ENCODE measurements around the gene TPRX2.
"Not testable (repeated sequence)": the region's sequence is repeated elsewhere in the genome, so short reads cannot be mapped to it uniquely, and the experiment has no call there.

TPRX2 gene

GRCh38 chr19:47860602-47861297 is 1.7 kb downstream of the TPRX2 start:
- no peak for DNase-seq (ENCODE audit: low read depth in 2 of 3, low spot score in 2 of 3)

DNA sequence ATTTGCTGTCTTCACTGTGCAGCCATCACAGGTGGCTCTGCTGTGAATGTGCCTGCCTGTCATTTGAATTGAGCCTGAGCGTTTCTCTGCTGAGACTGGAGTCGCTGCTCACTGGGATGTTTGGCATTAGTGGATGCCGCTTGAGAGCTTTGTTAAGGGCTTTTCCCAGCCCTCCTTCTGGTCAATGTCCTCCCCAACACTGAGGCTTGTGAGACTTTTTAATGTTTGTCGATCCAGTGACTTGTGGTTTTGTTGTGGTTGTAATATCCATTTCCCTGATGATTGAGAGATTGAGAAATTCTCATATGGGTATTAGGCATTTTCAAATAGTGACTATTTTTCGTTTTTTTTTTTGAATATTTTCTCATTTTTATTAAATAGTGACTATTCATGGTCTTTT is 2.6 kb downstream of the TPRX2 start:
- no peak for DNase-seq (ENCODE audit: low read depth in 2 of 3, low spot score in 2 of 3)

DNA sequence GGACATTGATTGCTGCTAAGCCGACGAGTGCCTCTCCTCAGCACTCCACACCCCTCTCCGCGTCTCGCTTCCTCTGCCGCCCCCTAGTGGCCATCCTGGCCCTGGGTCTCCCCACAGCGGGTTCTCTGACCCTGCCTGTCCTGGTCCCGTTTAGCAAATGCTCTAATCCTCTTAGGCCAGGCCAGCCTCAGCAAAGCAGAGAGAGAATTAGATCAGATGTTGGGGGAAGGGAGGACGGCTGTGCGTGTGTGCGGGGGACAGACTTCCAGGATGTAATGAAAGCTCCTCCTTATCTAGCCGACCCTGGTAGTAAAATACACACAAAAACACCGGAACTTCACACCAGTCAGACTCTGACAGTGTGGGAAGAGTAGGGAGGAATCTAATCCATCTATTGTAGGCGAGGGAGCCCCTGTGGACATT is 4.5 kb downstream of the TPRX2 start:
- DNase-seq (ENCODE audit: low read depth in 2 of 3, low spot score in 2 of 3) = peak; percentile 62 to 93 (median 86)

- DNase-seq (ENCODE audit: low read depth in 2 of 3, low spot score in 2 of 3) = no peak
Measured at GRCh38 chr19:47865166-47865565, 6.1 kb downstream of the TPRX2 start.

- DNase-seq (ENCODE audit: low read depth in 2 of 3, low spot score in 2 of 3) = no peak
Measured at GRCh38 chr19:47878906-47879305, 19.9 kb downstream of the TPRX2 start.

- not testable (repeated sequence) for DNase-seq (ENCODE audit: low read depth in 2 of 3, low spot score in 2 of 3)
Measured at GRCh38 chr19:47879385-47879784, 20.4 kb downstream of the TPRX2 start.

- DNase-seq (ENCODE audit: low read depth in 2 of 3, low spot score in 2 of 3) = no peak
Measured at GRCh38 chr19:47881757-47882156, 22.7 kb downstream of the TPRX2 start.

GRCh38 chr19:47882890-47883289 is 23.9 kb downstream of the TPRX2 start:
- no peak for DNase-seq (ENCODE audit: low read depth in 2 of 3, low spot score in 2 of 3)

DNA sequence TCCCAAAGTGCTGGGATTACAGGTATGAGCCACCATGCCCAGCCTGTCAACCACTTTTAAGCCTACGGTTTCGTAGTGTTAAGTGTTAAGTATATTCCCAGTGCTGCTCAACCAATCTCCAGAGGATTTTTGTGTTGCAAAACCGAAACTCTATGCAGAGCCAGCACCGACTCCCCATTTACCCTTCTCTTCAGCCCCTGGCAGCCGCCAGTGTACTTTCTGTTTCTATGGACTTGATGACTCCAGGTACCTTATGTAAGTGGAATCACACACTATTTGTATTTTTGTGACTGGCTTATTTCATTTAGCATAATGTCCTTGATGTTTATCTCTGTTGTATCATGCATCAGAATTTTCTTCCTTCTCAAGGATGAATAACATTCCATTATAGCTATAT is 26.0 kb downstream of the TPRX2 start:
- no peak for DNase-seq (ENCODE audit: low read depth in 2 of 3, low spot score in 2 of 3)

DNA sequence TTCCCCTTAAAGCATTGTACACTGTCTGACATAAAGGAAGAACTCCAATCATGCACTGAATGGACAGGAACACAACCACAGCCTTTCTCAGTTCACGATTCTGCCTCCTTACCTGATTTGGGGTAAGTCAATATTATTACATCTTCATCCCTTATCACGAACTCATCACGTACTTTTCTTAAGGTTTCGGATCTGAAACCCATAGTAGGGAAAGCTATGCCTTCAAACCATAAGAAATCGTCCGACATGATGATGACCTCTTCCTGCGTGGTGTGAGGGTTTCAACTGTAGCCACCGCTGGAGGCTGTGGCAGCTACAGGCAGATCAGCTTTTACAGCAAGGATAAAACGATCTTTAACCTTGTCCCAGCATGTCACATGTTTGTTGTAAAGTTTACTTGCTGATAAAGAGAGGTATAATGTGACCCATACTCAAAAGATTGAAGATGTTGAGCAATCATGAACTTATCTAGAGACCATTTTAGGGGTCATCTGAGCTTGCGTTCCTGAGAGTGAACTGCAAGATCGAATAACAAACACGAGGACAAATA is 27.1 kb downstream of the TPRX2 start, which contains the start of gene SULT2A1:
Gene SULT2A1, minus strand, starts transcription at position 306 of the 550 bp plus-strand sequence. Its CDS starts 58 bp downstream, at position 248.
- no peak for DNase-seq (ENCODE audit: low read depth in 2 of 3, low spot score in 2 of 3)

- no peak for DNase-seq (ENCODE audit: low read depth in 2 of 3, low spot score in 2 of 3)
Measured at GRCh38 chr19:47890865-47891621, 32.0 kb downstream of the TPRX2 start.

DNA sequence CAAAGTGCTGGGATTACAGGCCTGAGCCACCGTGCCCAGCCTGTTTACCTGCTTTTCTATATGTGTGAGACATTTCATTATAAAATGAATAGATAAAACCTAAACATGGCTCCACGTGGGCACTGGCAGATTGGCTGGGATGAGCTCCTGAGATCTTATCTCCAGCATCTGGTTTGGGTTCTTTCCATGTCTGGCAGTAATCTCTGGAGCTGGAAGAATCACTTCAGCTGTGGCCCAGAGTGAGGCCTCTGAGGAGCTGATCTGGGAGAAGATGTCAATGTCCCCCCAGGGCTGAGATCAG is 32.5 kb downstream of the TPRX2 start:
- no peak for DNase-seq (ENCODE audit: low read depth in 2 of 3, low spot score in 2 of 3)

- DNase-seq (ENCODE audit: low read depth in 2 of 3, low spot score in 2 of 3) = no peak
Measured at GRCh38 chr19:47891923-47892666, 33.1 kb downstream of the TPRX2 start.

DNA sequence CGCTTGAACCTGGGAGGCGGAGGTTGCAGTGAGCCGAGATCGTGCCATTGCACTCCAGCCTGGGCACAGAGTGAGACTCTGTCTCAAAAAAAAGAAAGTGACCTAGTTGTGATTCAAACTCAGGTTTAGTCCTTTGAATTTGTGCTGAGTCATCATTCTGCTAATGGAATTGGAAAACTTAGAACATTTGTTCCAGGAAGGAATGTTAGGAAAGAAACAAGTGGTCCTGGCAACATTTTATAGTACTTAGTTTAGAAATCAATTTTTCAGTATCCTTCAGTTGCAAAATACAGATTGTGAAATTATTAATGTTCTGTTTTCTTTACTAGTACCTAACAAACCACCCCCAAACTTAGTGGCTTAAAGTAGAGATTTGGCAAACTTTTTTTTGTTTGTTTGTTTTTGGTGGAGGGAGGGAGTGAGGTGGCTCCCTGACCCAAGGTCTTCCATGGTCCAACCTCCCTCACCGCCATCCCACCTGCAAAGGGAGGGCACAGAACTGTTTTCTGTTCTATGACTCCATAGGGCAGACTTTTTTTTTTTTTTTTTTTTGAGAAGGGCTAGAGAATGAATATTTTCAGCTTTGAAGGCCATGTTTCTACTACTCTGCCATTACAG is 36.2 kb downstream of the TPRX2 start:
- no peak for DNase-seq (ENCODE audit: low read depth in 2 of 3, low spot score in 2 of 3)

DNA sequence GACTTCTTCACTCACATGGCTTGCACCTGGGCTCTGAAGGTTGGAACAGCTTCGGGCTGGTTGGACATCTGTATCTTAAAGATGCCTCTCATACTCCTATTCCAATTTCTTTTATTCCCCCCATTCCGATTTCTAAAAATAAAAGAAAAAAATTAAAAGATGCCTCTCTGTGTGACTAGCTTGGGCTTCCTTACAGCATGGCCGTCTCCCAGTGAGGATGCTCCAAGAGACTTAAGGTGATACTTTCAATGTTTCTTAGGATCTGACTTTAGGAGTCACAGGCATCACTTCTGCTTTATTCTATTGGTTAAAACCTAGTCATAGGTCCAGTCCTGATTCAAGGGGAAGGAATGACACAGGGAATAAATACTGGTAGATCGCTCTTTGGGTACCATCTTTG is 37.0 kb downstream of the TPRX2 start:
- no peak for DNase-seq (ENCODE audit: low read depth in 2 of 3, low spot score in 2 of 3)

DNA sequence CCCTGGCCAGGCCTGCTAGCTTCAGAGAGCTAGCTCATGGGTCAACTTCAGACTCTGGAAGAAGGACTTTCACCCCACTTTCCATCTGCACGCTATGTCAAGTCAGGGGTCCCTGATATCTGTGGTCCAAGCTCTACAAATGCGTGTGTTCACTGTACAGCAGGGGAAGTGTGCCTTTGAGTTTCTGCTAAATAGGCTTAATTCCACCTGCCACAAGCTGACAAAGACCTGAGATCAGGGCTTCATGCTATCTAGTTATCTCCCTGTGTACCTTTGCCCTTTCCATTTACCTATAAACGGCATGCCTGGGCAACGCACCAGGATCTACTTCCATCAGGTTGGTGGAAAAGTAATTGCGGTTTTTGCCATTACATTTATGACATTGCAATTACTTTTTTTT is 37.7 kb downstream of the TPRX2 start:
- DNase-seq (ENCODE audit: low read depth in 2 of 3, low spot score in 2 of 3) = no peak

DNA sequence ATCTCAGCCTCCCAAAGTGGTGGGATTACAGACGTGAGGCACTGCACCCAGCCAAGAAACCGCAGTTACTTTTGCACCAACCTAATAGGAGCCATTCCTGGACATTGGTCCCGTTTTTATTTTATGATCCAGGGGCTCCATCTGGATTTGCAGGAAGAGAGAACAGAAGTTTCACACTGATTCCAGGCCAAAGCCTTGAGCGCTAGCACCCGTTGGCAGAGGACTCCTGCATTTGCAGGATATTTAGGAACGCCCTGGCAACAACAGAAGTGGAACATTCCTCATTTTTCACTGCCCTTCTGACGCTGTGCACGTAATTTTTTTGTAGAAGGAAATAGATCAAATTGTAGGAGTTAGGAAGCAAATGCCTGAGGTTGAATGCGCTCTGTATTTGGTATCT is 38.8 kb downstream of the TPRX2 start:
- DNase-seq (ENCODE audit: low read depth in 2 of 3, low spot score in 2 of 3) = no peak

- DNase-seq (ENCODE audit: low read depth in 2 of 3, low spot score in 2 of 3) = no peak
Measured at GRCh38 chr19:47899335-47899734, 40.3 kb downstream of the TPRX2 start.

GRCh38 chr19:47901370-47901769 is 42.3 kb downstream of the TPRX2 start:
- DNase-seq (ENCODE audit: low read depth in 2 of 3, low spot score in 2 of 3) = no peak

DNA sequence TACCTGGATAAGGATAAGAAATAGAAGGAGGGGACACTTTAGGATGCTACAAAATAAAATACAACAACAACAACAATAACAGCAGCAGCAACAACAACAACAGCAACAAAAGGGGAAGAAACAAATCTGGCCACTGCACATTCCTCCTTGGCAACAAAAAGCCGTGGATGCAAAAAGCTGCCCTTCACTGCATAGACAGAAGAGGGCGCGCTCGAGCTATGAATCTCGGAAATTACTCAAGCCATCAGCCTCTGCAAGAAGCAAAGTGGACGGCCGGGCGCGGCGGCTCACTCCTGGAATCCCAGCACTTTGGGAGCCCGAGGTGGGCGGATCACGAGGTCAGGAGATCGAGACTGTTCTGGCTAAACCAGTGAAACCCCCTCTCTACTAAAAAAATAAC is 50.3 kb downstream of the TPRX2 start:
- peak in 2 of 3 experiments; percentile 32 to 50 for DNase-seq (ENCODE audit: low read depth in 2 of 3, low spot score in 2 of 3)

- DNase-seq (ENCODE audit: low read depth in 2 of 3, low spot score in 2 of 3) = not testable (repeated sequence)
Measured at GRCh38 chr19:47910191-47910590, 51.2 kb downstream of the TPRX2 start.
